NB4 (cell line): ENCODE data around the gene WNT7A.
A peak's percentile ranks its signal among the peaks of the same experiment; 100 is the strongest.

Experiments
- DNase-seq: peaks from one replicate; pipeline ENCODE4 v3.0.0; 2010; ENCODE audit warnings: low read depth
- H3K4me3 ChIP-seq: one replicate; pipeline ENCODE4 v1.5.1; 2011; ENCODE audit warnings: mild to moderate bottlenecking, low read depth, low read length, moderate library complexity
- MYC ChIP-seq: IDR thresholded peaks from 2 replicates; pipeline ENCODE4 v1.6.1; 2011; ENCODE audit warnings: low read depth, low read length
- POLR2A ChIP-seq: IDR thresholded peaks from 2 replicates; pipeline ENCODE4 v1.6.1; 2011; ENCODE audit warnings: mild to moderate bottlenecking; ENCODE audit not compliant: insufficient read length; ENCODE audit errors: extremely low read depth
- TF ChIP-seq, protein P1 (sequence below): IDR thresholded peaks from 2 replicates; pipeline ENCODE4 v1.6.1; 2011; ENCODE audit warnings: low read depth, low read length
- TF ChIP-seq, protein P2 (sequence below): IDR thresholded peaks from one replicate; pipeline ENCODE4 v1.5.1; 2012; ENCODE audit warnings: low read depth, low read length

WNT7A gene

DNA sequence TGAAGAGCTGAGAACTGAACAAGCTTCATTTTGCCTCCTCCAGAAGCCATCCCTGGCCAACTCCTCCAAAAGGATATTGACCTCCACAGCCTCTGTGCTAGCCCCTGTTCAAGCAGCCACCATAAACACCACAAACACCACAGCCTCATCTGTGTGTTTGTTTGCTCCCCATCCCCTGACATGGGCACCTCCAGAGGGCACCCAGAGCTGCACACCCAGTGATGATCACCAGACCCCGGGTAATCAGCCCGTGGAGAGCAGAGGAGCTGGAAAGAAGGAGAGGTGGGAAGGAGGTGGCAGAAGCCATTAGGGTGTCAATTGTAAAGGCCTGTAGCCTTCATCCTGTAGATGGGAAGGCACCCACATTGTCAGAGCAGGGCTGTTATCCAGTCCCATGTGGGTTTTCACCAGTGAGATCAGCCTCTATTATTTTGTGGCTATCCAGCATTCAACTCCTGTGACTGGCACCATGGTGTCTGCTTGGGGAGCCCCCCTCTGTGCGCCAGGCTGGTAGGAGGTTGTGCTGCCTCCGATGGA, 6.8 kb upstream of the WNT7A start:
- no peak overlapping the region for H3K4me3 ChIP-seq
- DNase-seq = no peak
- TF ChIP-seq MYC (no peak), POLR2A (no peak)
- TF ChIP-seq, protein P1, sequence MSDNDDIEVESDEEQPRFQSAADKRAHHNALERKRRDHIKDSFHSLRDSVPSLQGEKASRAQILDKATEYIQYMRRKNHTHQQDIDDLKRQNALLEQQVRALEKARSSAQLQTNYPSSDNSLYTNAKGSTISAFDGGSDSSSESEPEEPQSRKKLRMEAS = no peak
- TF ChIP-seq, protein P2, sequence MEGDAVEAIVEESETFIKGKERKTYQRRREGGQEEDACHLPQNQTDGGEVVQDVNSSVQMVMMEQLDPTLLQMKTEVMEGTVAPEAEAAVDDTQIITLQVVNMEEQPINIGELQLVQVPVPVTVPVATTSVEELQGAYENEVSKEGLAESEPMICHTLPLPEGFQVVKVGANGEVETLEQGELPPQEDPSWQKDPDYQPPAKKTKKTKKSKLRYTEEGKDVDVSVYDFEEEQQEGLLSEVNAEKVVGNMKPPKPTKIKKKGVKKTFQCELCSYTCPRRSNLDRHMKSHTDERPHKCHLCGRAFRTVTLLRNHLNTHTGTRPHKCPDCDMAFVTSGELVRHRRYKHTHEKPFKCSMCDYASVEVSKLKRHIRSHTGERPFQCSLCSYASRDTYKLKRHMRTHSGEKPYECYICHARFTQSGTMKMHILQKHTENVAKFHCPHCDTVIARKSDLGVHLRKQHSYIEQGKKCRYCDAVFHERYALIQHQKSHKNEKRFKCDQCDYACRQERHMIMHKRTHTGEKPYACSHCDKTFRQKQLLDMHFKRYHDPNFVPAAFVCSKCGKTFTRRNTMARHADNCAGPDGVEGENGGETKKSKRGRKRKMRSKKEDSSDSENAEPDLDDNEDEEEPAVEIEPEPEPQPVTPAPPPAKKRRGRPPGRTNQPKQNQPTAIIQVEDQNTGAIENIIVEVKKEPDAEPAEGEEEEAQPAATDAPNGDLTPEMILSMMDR = no peak

DNA sequence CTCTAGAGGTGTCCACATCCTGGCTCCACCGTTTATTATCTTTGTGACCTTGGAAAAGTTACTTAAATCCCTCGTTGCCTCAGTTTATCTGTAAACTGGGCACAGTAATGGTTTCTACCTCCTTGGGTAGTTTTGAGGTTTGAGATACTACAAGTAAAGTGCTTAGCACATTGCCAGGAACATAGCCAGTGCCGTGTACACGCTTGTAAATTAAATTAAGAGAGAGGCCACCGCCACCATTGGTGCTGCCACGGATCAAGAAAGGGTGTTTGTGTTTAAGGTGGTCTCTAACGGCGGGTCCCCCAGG, 5.8 kb upstream of the WNT7A start:
- H3K4me3 ChIP-seq = no peak overlapping the region
- TF ChIP-seq POLR2A (no peak), MYC (no peak)
- TF ChIP-seq, protein P1 = no peak
- TF ChIP-seq, protein P2 = no peak
- no peak for DNase-seq

DNA sequence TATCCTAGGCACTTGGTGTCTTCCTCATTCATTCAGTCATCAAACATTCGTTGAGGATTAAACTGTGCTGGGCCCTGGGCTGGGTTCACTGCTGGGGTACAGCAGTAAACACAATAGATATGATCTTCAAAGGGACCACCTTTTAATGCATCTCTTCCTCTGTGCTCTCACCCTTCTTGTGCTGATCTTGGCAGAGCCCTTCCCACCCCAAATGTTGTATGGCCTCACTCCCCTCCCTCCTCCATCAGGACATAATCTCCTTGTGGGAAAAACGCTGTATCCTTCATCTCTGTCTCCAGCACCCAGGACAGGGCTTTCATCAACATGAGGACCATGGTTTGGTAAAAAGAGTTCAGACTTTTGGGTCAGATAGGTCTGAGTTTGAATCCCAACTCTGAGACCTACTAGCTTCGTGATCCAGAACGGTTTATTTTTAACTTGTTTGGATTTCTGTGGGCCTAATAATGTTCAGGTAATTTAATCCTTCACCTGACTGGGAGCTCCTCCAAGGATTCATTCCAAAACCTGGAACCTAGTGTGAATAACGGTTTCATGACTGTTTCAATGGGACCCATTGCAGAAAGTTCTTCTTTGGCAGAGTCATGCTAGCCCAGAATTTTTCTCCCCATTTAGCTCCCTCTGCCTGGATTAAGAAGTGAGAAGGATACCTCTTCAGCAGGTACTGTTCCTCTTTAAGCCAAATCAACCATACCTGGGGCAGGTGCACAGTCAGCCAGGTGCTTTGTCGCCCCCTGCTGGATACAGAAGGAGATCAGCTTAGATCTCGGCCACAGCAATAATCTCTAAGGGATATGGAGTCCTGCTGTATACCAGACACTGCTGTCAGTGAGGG, 5.2 kb upstream of the WNT7A start:
- DNase-seq = peak; percentile 42
- H3K4me3 ChIP-seq = no peak overlapping the region
- no peak for TF ChIP-seq POLR2A
- TF ChIP-seq, protein P2 = peak; percentile 80
- no peak for TF ChIP-seq MYC

DNA sequence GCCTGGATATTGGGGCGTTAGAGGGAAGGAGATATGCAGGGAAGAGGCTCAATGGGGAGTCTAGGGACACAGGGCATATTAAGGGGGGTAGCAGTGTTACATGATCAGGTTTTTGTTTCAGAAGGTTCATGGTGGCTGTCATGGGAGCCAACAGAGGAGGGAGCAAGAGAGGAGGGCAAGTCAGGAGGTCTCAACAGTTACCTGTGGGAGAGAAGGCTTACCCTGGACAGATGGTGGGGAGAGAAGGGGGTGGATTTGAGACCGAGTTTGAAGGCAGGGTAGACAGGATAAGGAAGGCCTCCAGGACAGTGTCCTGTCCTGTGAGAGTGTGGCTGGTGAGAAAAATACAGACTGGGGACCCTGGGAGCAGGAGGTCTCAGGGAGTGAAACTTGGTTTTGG, 3.8 kb upstream of the WNT7A start:
- no peak overlapping the region for H3K4me3 ChIP-seq
- no peak for TF ChIP-seq MYC
- no peak for TF ChIP-seq POLR2A
- TF ChIP-seq, protein P1 = no peak
- TF ChIP-seq, protein P2 = no peak
- DNase-seq = no peak

DNA sequence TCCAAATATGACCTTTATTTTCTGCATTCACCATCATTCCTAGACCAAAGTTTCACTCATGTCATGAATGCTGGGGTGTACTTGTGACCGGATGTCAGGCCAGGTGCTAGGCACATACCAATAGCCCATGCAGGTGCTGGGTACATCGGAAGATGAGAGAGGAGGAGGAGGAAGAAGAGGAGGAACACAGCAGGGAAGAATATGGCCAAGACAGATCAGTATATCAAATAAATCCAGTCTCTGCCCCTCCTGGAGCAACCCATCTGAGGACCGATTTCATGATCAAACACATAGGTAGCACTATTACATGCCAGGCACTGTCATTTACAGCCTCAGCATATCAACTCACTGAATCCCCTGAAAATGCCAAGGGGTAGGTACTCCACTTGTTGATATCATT, 3.0 kb upstream of the WNT7A start:
- no peak for DNase-seq
- H3K4me3 ChIP-seq = no peak overlapping the region
- TF ChIP-seq, protein P2 = no peak
- TF ChIP-seq MYC = no peak
- TF ChIP-seq, protein P1 = no peak
- no peak for TF ChIP-seq POLR2A
